OCI-M2 (cell line): ENCODE results near the gene METTL16.

Source experiments
- DNase-seq: peaks from one replicate; lab custom pipeline; 2025; ENCODE audit not compliant: unreplicated experiment; lab: John Stamatoyannopoulos, UW

Gene METTL16

GRCh38 chr17:2397247-2398171, 114.2 kb downstream of the METTL16 start:
- no peak for DNase-seq

- DNase-seq, result peak; percentile 17
Measured at GRCh38 chr17:2396568-2397246, 115.0 kb downstream of the METTL16 start.

- DNase-seq, result no peak
Measured at GRCh38 chr17:2396192-2396567, 115.5 kb downstream of the METTL16 start.

GRCh38 chr17:2395258-2396181, 116.2 kb downstream of the METTL16 start:
- no peak for DNase-seq

- no peak for DNase-seq
Measured at GRCh38 chr17:2394775-2395201, 116.9 kb downstream of the METTL16 start.

GRCh38 chr17:2393954-2394749, 117.5 kb downstream of the METTL16 start:
- no peak for DNase-seq

- DNase-seq, result no peak
Measured at GRCh38 chr17:2393174-2393953, 118.3 kb downstream of the METTL16 start.

- DNase-seq, result peak; percentile 60
Measured at GRCh38 chr17:2392252-2393173, 119.2 kb downstream of the METTL16 start.

- no peak for DNase-seq
Measured at GRCh38 chr17:2391597-2392251, 120.0 kb downstream of the METTL16 start.

- DNase-seq, result no peak
Measured at GRCh38 chr17:2390199-2390836, 121.4 kb downstream of the METTL16 start.

GRCh38 chr17:2388683-2389055, 123.0 kb downstream of the METTL16 start:
- no peak for DNase-seq

GRCh38 chr17:2388020-2388682, 123.5 kb downstream of the METTL16 start:
- no peak for DNase-seq

GRCh38 chr17:2387086-2388019, 124.3 kb downstream of the METTL16 start:
- no peak for DNase-seq

- DNase-seq, result no peak
Measured at GRCh38 chr17:2386400-2387085, 125.1 kb downstream of the METTL16 start.
